ENCODE results near the gene NEAT1.

GRCh38 chr11:65378928-65379638, 43.5 kb upstream of the NEAT1 start:
- TF ChIP-seq CTCF (IDR thresholded peaks at IDR 0.05) (no peak), POLR2A (IDR thresholded peaks at IDR 0.05) (no peak)
